GM19035 (cell line): ENCODE data around the gene MACROD2.

Experiments used
- ATAC-seq: cut with Tn5 transposase; IDR thresholded peaks from one replicate; pipeline ENCODE4 v1.9.1; 2021; ENCODE audit not compliant: unreplicated experiment

MACROD2 gene

DNA sequence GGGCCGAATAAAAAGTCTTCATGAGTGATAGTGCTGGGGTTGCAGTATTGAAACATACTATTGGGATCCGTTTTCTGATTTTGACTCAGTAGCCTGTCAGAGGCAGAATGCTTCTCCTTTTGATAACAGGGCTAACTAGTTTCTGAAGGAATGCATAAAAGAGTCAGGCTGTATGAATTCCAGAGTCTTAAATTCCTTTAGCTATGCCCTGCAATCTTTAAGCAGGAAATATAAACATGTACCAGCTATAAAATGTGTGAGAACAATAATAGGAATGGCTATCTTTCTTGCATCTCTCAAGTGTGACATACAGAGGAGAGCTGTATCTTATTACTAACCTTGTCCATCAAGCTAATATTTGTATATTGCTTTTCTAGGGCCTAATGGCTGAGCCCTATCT is 1660.8 kb downstream of the MACROD2 start:
- ATAC-seq: no peak

DNA sequence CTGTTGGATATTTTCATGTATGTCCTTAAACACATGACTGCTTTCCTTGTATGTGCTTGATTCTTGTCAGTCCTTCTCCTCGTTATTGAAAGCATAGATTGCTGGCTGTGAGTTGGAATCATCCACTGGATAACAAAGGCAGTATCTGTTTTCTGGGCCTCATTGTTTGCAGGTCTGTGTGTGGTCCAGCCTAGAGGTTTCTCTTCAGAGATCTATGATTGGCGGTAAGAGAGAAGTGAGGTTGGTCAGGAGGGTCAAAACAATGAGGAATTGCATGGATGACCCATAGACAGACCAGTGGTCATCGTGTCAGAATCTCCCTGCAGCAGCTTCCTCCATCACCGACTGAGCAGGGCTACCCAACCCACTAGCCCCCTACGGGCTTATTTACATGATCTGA is 1663.0 kb downstream of the MACROD2 start:
- no peak for ATAC-seq

DNA sequence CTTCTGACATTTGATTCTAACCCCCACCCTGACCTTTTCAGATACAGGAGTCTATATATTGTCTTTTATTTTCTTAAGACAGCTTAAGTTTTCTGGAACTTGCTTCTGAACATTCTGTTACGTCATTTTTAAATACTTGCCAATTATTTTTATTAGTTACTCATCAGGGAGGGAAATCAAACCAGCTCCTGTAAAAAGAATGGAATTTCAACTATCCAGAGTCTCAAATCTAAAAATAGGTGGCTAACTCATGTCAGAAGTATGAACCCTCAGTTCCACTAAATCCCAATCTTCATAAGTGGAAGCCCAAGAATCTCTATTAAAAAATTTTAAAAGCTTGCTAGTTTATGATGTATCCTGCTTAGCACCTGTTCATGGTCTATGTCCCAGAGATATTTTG is 1677.9 kb downstream of the MACROD2 start:
- no peak for ATAC-seq

DNA sequence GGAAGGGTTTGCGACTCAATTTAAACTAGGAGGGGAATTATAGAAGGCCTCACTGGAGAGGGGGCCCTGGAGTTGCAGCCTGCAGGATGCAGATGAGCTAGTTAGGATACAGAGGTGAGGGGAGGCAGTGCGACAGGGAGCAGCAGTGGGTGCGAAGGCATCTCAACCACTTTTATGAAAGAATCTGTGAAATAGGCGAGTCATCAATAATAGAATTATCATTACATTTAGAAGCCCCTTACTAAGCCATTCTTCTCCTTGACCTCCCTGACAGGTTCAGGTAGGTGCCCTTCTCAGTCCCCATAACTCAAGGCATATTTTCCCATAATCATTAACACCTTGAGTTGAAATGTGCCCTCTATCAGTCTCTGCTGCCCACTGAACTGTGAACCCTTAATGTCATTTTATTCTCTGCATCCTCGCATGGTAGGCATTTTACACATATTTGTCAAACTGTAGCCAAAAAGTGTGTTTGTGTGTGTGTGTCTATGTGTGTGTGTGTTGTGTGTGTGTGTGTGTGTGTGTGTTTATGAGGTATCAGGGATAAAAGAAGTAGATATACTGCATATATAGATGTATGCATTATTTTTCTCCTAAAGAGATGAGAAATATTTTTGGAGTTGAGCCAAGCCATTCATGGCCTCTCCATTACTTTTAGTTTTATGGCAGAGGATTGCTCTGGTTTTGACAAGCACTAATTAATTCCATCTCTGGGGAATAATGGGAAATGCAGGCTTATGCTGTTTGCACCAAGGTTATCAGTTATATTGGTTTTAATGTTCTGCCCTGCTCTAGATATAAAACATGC is 1679.1 kb downstream of the MACROD2 start:
- no peak for ATAC-seq

DNA sequence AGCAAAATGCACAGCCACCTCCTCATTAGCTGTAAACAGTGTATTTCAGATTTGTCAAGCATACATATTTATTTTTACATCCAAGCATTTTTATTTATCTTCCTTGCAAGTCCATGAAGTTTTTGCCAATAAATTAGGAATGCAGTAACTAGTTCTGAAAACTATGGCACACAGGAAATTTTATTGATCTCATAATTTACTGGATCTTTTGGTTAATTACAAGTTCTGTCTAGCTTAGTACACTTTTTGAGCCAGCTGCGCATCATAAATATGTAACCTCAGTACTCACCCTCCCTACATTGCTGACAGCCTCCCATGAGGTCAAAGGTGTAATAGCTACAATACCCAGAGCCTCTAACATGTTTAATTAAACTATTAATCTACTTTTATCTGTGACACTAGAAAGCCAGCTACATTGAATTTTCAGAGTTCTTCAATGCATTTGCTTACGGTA is 1679.8 kb downstream of the MACROD2 start:
- no peak for ATAC-seq

DNA sequence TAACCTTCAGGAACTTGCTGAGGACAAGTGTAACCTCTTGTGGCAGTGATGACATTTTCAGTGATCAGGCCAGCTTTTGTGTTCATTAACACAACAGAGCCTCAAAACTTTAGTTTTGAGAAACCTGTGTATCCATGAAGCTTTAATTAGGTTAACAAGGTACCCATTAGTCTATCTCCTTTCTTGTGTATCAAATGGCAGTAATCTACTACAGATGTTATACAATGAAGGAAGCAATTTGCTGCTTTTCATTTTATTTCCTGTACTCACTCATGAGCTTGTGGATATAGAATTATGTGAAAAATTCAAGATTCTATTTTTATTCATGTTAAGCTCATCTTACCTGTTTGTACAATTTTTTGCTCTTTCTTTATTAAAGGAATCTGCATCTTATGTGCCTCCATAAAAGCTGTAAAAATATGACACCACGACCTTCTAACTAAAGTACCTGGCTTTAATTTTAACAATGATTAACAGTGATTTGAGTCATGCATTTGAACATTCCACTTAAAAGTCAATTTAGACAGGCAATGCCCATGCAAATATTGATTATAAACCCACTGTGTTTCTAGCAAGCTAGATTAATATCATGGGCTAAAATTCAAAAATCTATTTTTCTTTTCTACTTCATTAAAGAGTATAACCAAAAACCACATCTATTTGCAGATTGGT is 1680.6 kb downstream of the MACROD2 start:
- ATAC-seq: no peak

DNA sequence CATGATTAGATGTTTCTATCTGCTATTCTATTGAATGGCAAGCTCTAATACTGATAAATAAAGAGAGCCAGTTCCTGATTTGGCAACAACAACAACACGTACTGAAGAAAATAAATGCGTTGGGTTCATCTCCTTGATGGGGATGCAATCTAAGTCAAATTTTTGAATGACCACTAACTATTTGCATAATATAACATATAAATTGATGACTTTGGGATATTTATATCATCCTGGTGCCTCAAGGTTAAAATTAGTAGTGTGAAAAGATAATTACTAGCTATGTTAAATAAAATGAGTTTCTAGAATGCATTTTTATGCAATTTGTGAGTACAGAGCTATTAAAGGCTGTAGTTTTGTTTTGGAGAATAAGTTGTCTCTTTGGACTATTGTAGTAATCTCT is 1681.5 kb downstream of the MACROD2 start:
- ATAC-seq: no peak

DNA sequence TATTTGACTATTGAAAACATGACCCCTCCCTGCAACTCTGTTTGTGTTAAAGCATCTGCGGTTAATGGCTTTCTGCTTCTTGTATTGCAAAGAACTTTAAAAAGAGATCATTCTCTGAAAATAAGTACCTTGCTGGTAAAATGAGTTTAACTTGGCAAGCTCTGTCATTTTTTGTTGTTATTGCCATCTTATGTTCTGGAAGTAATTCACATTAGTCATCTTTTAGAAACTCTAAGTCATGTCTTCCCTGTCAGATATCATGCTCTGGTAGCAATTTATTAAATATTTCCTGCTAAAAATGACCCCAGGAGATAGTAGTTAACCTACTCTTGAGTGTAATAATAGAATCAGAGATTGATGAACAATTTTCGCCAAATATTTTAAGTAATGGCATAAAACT is 1687.4 kb downstream of the MACROD2 start:
- ATAC-seq: no peak

DNA sequence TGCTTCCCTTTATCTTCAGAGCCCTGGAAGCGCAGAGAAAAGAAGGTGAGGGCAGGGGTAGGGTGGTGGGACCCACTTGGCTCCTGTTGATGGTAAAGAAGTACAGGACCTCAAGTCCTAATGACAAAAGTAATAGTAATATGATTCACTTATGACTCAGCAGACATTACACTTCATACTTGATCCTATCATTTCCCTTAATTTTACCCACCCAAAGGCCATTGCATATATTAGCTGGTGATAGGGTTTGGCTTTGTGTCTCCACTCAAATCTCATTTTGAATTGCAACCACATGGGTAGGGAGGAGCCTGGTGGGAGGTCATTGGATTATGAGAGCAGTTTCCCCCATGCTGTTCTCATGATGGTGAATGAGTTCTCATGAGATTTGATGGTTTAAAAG is 1697.3 kb downstream of the MACROD2 start:
- no peak for ATAC-seq

DNA sequence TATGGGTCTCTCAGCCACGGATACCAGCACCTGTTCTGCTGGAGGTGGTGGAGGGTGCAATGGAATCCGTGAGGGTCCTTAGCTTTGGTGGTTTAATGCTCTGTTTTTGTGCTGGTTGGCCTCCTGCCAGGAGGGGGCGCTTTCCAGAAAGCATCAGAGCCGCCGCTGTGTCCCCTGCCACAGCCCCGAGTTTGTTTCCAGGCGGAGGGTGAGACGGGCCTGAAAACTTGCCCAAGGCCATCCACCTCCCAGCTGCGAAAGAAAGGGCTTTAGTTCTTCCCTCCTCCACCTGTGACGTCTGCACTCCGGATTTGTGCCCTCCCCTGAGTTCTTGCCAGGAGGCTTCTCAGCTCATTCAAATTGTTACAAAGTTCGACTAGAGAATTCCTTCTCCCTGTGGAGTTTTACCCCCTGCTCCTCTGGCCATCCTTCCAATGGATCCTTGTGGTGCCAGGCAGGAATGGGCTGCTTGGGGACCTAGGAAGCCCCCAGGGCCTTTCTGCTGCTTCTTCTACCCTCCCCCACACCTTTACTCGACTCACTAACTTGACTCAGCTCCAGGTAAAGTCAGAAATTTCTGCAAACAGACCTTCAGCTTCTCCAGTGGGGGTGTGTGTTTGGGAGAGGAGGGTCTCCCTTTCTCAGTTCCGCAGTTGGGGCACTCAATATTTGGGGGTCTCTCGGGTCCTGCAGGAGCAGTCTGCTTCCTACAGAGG is 1704.3 kb downstream of the MACROD2 start:
- no peak for ATAC-seq

DNA sequence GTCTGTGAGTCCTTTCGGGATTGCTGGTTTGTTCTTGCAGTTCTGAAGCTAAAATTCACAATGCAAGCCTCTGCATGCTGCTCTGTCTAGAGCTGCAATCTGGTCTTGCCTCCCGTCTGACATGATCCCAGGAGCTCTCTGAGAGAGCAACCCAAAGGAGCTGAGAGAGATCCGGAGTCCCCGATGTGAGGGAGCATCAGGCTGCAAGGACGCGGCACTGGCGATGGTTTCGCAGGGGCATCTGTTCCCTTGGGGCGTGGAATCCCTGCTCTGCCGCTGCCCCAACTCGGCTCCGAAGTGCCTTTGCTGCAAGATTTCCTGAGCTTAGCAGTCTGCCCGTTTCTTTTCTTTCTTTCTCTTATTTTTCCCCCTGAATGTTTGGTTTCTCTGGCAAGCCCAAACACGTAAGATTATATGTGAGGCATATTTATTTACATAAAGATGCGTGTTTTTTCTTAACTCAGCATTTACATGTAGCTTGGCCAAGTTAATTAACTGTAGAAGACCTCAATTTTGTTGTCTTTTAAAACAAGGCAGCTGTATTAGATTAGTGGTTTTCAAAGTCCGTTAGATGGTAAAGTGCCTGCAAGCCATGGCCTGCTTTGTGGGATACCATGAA is 1704.9 kb downstream of the MACROD2 start:
- ATAC-seq: no peak

DNA sequence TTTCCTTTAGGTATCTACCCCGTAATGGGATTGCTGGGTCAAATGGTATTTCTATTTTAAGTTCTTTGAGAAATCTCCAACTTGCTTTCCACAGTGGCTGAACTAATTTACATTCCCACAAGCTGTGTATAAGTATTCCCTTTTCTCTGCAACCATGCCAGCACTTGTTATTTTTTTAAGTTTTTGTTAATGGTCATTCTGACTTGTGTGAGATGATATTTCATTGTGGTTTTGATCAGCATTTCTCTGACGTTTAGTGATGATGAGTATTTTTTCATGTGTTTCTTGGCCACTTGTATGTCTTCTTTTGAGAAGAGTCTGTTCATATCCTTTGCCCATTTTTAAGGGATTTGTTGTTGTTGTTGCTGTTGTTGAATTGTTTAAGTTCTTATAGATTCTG is 1706.8 kb downstream of the MACROD2 start:
- no peak for ATAC-seq

DNA sequence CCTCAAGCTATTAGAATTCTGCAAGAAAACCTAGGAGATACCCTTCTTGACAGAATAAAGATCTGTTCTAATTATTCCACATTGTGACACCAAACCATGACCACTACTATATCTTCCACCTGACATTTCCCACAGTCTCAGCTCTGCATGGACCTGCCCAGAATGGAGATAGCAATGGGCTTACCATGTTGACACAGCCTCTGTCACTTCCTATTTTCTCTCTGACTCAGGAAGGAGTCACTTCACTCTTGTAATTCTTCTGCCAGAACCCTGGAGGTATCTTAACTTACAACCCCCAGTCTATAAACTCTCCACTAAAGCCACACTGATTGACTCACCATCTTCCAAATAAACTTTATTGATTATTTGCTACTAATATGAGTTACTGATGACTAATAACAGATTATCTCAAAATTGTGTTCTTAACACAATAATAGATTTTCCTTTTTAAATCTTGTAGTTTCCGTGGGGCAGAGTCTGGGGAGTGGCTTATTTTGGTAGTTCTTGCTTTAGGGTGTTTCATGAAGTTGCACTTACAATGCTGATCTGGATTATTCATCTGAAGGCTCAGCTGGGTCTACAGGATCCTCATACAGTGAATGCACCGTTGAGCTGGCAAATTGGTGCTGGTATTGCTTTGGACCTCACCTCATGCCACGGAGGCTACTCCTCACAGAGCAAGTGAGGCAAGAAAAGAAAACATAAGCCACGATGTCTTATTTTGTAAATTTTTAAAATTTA is 1708.0 kb downstream of the MACROD2 start:
- ATAC-seq: no peak

DNA sequence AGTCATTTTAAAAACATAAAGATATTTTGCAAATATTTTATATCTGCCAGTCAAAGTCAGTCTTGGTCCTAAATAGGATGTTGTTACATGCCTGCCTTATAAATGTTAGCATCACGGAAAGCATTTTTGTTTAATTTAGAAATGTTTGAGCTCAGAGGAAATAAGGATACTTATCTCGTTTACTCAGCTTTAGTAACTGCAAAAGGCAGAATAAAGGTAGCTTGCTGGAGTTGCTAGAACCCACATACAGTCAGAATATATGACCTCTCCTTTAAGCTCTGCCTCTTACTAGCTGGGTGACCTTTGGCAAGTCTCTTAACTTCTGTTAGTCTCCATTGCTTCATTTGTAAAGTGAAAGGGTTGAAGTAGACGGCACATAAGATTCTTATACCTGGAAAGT is 1710.7 kb downstream of the MACROD2 start:
- ATAC-seq: no peak

DNA sequence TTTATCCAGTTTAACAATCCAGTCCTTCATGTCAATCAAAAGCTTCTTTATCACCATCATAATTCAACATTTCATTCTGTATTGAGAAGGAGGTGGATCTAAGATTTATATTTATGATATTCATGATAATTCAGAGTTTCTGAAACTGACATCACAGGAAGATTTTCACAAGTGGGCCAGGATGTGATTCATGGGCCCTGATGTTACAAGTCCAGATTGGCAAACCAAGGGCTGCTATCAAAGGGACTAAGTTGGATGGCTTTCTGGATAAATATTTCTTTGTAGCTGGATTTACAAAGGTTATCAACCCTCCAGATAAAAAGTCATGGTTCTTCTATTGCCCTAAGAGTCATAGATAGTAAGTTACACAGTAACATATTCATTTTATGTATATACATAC is 1711.4 kb downstream of the MACROD2 start:
- ATAC-seq: no peak

DNA sequence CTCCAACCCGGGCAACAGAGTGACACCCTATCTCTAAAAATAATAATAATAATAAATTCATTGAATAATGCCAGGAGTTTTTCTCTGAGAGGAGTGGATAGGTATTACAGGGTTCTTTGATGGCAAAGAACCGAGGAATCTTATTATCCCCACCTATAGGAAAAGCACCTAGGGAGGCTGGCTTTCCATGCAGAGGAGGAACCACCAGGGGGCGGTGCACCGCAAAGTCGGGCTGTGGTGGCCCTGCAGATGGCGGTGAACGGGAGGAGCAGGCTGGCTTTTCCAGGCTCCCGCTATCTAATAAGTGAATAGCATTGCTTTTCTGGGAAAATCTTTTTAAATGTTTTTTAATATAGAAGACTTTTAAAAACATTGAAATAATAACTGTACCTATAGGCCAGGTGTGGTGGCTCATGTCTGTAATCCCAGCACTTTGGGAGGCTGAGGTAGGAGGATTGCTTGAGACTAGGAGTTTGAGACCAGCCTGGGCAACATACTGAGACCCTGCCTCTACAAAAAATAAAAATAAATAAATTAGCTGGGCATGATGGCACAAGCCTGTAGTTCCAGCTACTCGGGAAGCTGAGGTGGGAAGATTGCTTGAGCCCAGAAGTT is 1713.8 kb downstream of the MACROD2 start:
- ATAC-seq: peak; percentile 77

DNA sequence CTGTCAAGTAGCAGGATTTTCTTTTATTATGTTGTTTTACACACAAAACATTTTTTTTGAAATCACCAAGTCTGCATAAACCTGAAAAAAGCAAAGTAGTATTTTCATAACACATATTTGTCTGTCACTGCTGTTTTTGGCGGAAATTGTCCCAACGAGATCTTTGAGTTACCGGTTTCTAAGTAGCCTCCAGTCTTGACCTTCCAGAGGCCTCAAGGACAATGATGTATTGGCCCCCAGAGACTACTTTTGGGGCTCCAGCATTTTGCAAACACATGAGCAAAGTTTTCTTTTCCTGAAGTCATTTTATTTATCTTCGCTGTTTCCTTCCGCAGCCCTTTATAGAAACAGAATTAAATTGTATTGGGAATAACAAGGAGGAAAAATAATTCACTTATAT is 1715.3 kb downstream of the MACROD2 start:
- ATAC-seq: no peak

DNA sequence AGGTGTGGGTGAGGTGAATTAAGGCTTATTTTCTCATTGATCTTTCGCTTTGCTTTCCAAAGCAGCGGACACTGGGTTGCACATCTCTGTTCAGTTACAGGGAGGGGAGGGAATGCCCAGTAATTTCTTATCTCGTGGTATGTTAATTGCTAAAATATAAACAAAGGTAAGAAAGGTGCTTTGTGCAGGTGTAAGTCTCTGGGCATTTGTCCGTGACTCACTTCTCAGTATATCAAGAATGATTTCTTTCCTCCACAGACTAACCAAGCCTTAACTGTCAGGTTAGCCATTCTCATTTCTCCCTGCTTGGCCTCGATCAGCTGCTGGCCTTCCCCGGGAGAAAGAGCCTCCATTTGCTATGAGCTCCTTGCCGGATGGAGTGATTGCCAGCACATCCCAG is 1715.9 kb downstream of the MACROD2 start:
- ATAC-seq: no peak

DNA sequence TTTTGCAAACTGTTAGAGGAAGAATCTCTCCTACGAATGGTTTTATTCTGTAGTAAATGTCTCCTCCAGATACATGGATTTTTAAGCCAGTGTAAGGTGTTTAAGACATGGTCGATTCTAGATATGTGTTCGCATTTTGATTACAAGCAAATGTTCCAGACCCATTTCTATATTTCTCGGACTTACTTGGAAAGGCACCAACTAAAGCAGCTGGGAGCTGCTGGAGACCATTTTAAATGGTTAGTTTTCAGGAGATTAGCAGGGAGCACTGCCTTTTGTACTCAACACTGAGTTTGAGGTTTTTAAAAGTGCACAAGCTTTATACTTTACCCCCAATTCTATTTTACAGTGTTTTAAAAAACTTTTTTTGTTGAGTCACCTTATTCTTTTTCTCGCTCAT is 1720.9 kb downstream of the MACROD2 start:
- no peak for ATAC-seq

DNA sequence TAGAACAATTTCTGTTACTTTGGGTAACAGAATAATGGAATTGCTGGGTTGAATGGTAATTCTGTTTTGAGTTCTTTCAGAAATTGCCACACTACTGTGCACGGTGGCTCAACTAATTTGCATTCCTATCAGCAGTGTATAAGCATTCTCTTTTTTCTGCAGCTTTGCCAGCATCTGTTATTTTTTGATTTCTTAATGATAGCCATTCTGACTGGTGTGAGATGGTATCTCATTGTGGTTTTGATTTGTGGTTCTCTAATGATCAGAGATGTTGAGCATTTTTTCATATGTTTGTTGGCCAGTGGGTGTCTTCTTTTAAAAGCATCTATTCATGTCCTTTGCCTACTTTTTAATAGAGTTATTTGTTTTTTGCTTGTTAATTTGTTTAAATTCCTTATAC is 1731.1 kb downstream of the MACROD2 start:
- no peak for ATAC-seq
